ENCODE measurements around the gene PADI2.

DNA sequence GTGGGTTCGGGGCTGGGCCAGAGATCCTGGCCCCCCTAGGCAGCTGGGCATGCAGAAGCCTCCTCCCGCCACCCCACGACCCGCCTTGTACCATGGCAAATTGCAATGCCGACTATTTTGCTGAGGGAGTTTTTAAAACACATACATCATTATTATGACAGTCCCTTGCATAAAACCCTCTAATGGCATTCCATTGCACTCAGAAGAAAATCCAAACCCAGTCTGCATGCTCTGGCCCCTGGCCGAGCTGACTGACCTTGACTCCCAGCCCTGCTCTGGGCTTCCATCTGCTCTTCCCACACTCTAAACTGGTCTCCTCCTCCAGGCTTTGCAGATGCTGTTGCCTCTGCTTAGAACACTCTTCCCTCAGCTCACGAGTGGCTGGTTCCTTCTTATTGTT is 28.0 kb downstream of the PADI2 start:
- TF ChIP-seq PAX5 (IDR thresholded peaks at IDR 0.05; ENCODE audit: insufficient read depth, low read length, severe bottlenecking) (no peak), POLR2A (IDR thresholded peaks at IDR 0.05; ENCODE audit: low read depth, low read length) (no peak), SPI1 (IDR thresholded peaks at IDR 0.05; ENCODE audit: low read depth, low read length) (no peak)

Data from GM12891 (cell line).